B cell (primary cell): ENCODE data around the gene LGALS7. TPM values are rescaled to one million over a fixed set of nuclear protein-coding genes. Genes with fewer than 3 reads are reported as not detected.
"Not testable (repeated sequence)": the region's sequence is repeated elsewhere in the genome, so short reads cannot be mapped to it uniquely, and the experiment has no call there.

Experiments used
- ATAC-seq: fragments of 200-7000 bp; cut with Tn5 transposase; one replicate; pipeline ENCODE4 v1.10.0; 2021; ENCODE audit warnings: low read depth, mild to moderate bottlenecking, moderate number of reproducible peaks, moderate library complexity
- CTCF ChIA-PET: fragments of 350-600 bp; sonication (Branson Sonifier 250); formaldehyde crosslinking; loops from one replicate; lab custom pipeline; 2021; ENCODE audit warnings: antibody characterized with exemption, inconsistent platforms; lab: Charles Lee
- POLR2A ChIA-PET: fragments of 350-600 bp; sonication (Branson Sonifier 250); formaldehyde crosslinking; loops from one replicate; lab custom pipeline; 2021; ENCODE audit warnings: antibody characterized with exemption; lab: Charles Lee
- DNase-seq: peaks from one replicate; pipeline ENCODE4 v3.0.0; 2013
- H2AFZ ChIP-seq: 2 replicates; pipeline ENCODE4 v1.6.1; 2012; ENCODE audit warnings: mild to moderate bottlenecking, low read depth, low read length; ENCODE audit not compliant: insufficient read depth, poor library complexity, severe bottlenecking
- H3K27ac ChIP-seq, 2 donors: 1 replicate in 1 of 2; 2 replicates in 1 of 2; pipeline ENCODE4 v1.5.1; 2012 to 2013; ENCODE audit warnings: low read length in 2 of 2, mild to moderate bottlenecking in 2 of 2, moderate library complexity in 1 of 2
- H3K27me3 ChIP-seq, 4 experiments: fragments of 200-600 bp in 1 of 4; sonication (generic) in 1 of 4; replicated peaks in 1 of 4; 1 replicate in 2 of 4; 2 replicates in 2 of 4; pipeline versions ENCODE4 v1.6.1 to v1.7.0; 2013 to 2016; ENCODE audit warnings: low read length in 3 of 4, mild to moderate bottlenecking in 2 of 4, mixed read lengths in 1 of 4, moderate library complexity in 1 of 4; ENCODE audit not compliant: insufficient read depth in 4 of 4, control insufficient read depth in 3 of 4; ENCODE audit errors: control extremely low read depth in 1 of 4
- H3K36me3 ChIP-seq, 2 experiments: replicated peaks in 1 of 2; 1 replicate in 1 of 2; 2 replicates in 1 of 2; pipeline versions ENCODE4 v1.6.1 to v1.7.1; 2013; ENCODE audit warnings: low read length in 1 of 2; ENCODE audit not compliant: insufficient read depth in 2 of 2, control insufficient read depth in 1 of 2; ENCODE audit errors: control extremely low read depth in 1 of 2, extremely low read depth in 1 of 2
- H3K4me1 ChIP-seq, 2 donors: fragments of 200-600 bp in 1 of 2; sonication (generic) in 1 of 2; 1 replicate in 1 of 2; 2 replicates in 1 of 2; pipeline versions ENCODE4 v1.5.1 to v1.6.1; 2013 to 2017; ENCODE audit warnings: low read length in 2 of 2; ENCODE audit not compliant: control insufficient read depth in 2 of 2, insufficient read depth in 2 of 2
- H3K4me2 ChIP-seq: replicated peaks from 2 replicates; pipeline ENCODE3; 2012; ENCODE audit warnings: mild to moderate bottlenecking, low read depth, low read length; ENCODE audit not compliant: poor library complexity, severe bottlenecking
- H3K4me3 ChIP-seq, 5 experiments: fragments of 200-600 bp in 1 of 5; sonication (generic) in 1 of 5; 1 replicate in 3 of 5; 2 replicates in 2 of 5; pipeline versions ENCODE4 v1.5.1 to v1.7.0; 2011 to 2016; ENCODE audit warnings: low read length in 4 of 5, mild to moderate bottlenecking in 4 of 5, low read depth in 2 of 5, control low read depth in 1 of 5, moderate library complexity in 1 of 5; ENCODE audit not compliant: insufficient read depth in 1 of 5; ENCODE audit errors: control extremely low read depth in 1 of 5, extremely low read depth in 1 of 5
- H3K79me2 ChIP-seq: fragments of 200-600 bp; sonication (generic); one replicate; pipeline ENCODE4 v1.6.0; 2016; ENCODE audit warnings: low read length; ENCODE audit not compliant: control insufficient read depth, insufficient read depth
- H3K9ac ChIP-seq: fragments of 200-600 bp; sonication (generic); 2 replicates; pipeline ENCODE4 v1.6.1; 2017; ENCODE audit warnings: mild to moderate bottlenecking, low read length, moderate library complexity
- H3K9me3 ChIP-seq, 3 donors: one replicate each; pipeline versions ENCODE4 v1.6.1 to v1.7.1; 2013; ENCODE audit warnings: low read length in 2 of 3; ENCODE audit not compliant: control insufficient read depth in 2 of 3, insufficient read depth in 1 of 3; ENCODE audit errors: control extremely low read depth in 1 of 3
- H4K20me1 ChIP-seq: 2 replicates; pipeline ENCODE4 v1.6.0; 2012; ENCODE audit warnings: mild to moderate bottlenecking, low read length; ENCODE audit not compliant: insufficient read depth, control insufficient read depth, poor library complexity, severe bottlenecking
- H3K27ac Mint-ChIP-seq: one replicate; pipeline ENCODE4 v1.8.0; 2021; ENCODE audit warnings: mixed read lengths
- H3K27me3 Mint-ChIP-seq: one replicate; pipeline ENCODE4 v1.8.0; 2021; ENCODE audit warnings: mixed read lengths
- H3K4me1 Mint-ChIP-seq: one replicate; pipeline ENCODE4 v1.8.0; 2021; ENCODE audit warnings: mixed read lengths
- H3K4me3 Mint-ChIP-seq: one replicate; pipeline ENCODE4 v1.8.0; 2021; ENCODE audit warnings: mixed read lengths
- H3K9me3 Mint-ChIP-seq: one replicate; pipeline ENCODE4 v1.8.0; 2022; ENCODE audit warnings: mixed read lengths; ENCODE audit not compliant: insufficient read depth
- EZH2 ChIP-seq: IDR thresholded peaks from 2 replicates; pipeline ENCODE4 v1.6.1; 2012; ENCODE audit warnings: borderline replicate concordance, low read depth, mild to moderate bottlenecking, moderate library complexity, low read length; ENCODE audit not compliant: insufficient read depth, poor library complexity, severe bottlenecking
- WGBS: methylation state at CpG from one replicate; pipeline ENCODE4 v1.1.5; 2013; ENCODE audit warnings: missing lambda C conversion rate; ENCODE audit not compliant: insufficient coverage; 5-methylcytosine and 5-hydroxymethylcytosine counted together
- intact Hi-C: fragments of 100-400 bp; cut with micrococcal nuclease; formaldehyde crosslinking; loops from one replicate; pipeline ENCODE4 v1.10.0; 2022
- polyA plus RNA-seq: library from polyadenylated mRNA; depleted of rRNA; stranded (reverse); fragments of >200 nt; gene quantifications from 2 replicates; pipeline ENCODE4 v1.2.3, GENCODE V29; 2012
- total RNA-seq, 2 donors: library from RNA; stranded (reverse); fragments of 120-200 nt in 1 of 2; gene quantifications; 1 replicate in 1 of 2; 2 replicates in 1 of 2; pipeline versions ENCODE4 v1.2.3 to v1.2.4, GENCODE V29; 2013 to 2022
- TF ChIP-seq, protein P1 (sequence below): fragments of 200-600 bp; IDR thresholded peaks from one replicate; pipeline ENCODE4 v1.8.0; 2022; ENCODE audit warnings: antibody characterized with exemption, mild to moderate bottlenecking

The LGALS7 gene
- total and polyA plus RNA-seq, 2 donors (not counting 1 experiment from before 2014, with no cell fraction given): not detected

DNA sequence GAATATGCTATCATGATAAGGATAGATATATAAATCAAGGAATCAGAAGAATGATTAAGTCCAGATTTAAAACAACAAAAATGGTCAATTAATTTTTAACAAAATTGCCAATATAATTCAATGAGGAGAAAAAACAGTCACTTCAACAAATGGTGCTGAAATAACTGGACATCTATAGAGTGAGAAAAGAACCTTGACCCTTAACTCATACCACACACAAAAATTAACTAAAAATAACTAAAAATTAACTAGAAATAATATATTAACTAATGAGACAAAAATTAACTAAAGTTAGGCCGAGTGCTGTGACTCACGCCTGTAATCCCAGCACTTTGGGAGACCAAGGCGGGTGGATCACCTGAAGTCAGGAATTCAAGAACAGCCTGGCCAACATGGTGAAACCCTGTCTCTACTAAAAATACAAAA, 9.5 kb downstream of the LGALS7 start:
- Histone ChIP-seq H4K20me1 (no peaks in the 10 kb centered on the region), H3K27me3 (no peaks in the 10 kb centered on the region), H3K4me2 (no peak overlapping the region), H3K4me3 (no peak overlapping the region), H3K9me3 (no peaks in the 10 kb centered on the region), H3K79me2 (no peaks in the 10 kb centered on the region), H3K36me3 (no peaks in the 10 kb centered on the region), H3K4me1 (peaks cover 0 to 3% of the 10 kb centered on the region in 2 donors), H2AFZ (no peak overlapping the region), H3K27ac (no peak overlapping the region), H3K9ac (no peak overlapping the region)
- ChIA-PET POLR2A (no interaction called here), CTCF (no interaction called here)
- no peak overlapping the region for H3K27ac Mint-ChIP-seq
- ATAC-seq: no peak
- intact Hi-C loops: no loop called here
- DNase-seq: no peak
- H3K4me3 Mint-ChIP-seq: no peak overlapping the region
- H3K4me1 Mint-ChIP-seq: peaks cover 11% of the 10 kb centered on the region
- WGBS: 100% methylated on average over 1 of the region's 3 CpGs
- no peaks in the 10 kb centered on the region for H3K9me3 Mint-ChIP-seq
- H3K27me3 Mint-ChIP-seq: no peaks in the 10 kb centered on the region
- TF ChIP-seq EZH2: no peak
- TF ChIP-seq, protein P1, sequence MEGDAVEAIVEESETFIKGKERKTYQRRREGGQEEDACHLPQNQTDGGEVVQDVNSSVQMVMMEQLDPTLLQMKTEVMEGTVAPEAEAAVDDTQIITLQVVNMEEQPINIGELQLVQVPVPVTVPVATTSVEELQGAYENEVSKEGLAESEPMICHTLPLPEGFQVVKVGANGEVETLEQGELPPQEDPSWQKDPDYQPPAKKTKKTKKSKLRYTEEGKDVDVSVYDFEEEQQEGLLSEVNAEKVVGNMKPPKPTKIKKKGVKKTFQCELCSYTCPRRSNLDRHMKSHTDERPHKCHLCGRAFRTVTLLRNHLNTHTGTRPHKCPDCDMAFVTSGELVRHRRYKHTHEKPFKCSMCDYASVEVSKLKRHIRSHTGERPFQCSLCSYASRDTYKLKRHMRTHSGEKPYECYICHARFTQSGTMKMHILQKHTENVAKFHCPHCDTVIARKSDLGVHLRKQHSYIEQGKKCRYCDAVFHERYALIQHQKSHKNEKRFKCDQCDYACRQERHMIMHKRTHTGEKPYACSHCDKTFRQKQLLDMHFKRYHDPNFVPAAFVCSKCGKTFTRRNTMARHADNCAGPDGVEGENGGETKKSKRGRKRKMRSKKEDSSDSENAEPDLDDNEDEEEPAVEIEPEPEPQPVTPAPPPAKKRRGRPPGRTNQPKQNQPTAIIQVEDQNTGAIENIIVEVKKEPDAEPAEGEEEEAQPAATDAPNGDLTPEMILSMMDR: no peak

DNA sequence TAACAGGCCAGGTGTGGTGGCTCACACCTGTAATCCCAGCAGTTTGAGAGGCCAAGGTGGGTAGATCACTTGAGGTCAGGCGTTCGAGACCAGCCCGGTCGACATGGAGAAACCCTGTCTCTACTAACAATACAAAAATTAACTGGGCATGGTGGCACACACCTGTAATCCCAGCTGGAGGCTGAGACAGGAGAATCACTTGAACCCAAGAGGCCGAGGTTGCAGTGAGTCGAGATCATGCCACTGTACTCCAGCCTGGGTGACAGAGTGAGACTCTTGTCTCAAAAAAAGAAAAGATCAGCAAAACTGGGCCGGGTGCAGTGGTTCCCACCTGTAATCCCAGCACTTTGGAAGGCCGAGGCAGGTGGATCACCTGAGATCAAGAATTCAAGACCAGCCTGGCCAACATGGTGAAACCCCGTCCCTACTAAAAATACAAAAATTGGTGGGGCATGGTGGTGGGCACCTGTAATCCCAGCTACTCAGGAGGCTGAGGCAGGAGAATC, 11.4 kb downstream of the LGALS7 start:
- not testable (repeated sequence) for H3K27ac ChIP-seq
- CTCF ChIA-PET: interaction anchor here (1.0 kb wide), 1 partner anchor 126 kb away, joined by 4 read pairs; no protein-coding TSS in a partner anchor
- POLR2A ChIA-PET: interaction anchor here (0.7 kb wide), 1 partner anchor 770 kb away, joined by 4 read pairs; no protein-coding TSS in a partner anchor

DNA sequence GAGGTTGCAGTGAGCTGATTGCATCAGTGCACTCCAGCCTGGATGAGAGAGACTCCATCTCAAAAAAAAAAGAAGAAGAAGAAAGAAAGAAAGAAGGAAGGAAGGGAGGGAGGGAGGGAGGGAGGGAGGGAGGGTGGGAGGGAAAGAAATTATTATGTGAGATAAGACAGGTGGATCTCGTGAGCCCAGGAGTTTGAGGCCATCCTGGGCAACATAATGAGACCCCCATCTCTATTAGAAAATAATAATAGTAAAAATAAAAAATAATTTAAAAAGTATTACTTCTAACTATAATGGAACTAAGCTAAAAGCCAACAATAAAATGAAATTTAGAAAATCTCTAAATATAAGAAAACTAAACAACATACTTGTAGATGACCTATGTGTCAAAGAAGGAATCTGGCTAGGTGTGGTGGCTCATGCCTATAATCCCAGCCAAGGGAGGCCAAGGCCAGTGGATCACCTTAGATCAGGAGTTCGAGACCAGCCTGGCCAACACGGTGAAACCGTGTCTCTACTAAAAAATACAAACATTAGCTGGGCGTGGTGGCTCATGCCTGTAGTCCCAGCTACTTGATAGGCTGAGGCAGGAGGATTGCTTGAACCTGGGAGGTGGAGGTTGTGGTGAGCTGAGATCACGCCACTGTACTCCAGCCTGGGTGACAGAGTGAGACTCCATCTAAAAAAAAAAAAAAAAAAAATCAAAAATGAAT, 12.4 kb downstream of the LGALS7 start:
- H3K9me3 ChIP-seq, H3K4me2 ChIP-seq, H3K27ac ChIP-seq, intact Hi-C loops, H3K9me3 Mint-ChIP-seq, H3K4me3 ChIP-seq, H3K4me3 Mint-ChIP-seq, H3K36me3 ChIP-seq, H3K27me3 Mint-ChIP-seq, DNase-seq, H3K27ac Mint-ChIP-seq, H2AFZ ChIP-seq, H3K27me3 ChIP-seq, H4K20me1 ChIP-seq, ATAC-seq, H3K4me1 Mint-ChIP-seq, H3K79me2 ChIP-seq, H3K4me1 ChIP-seq, H3K9ac ChIP-seq: not testable (repeated sequence)
- ChIA-PET CTCF (interaction anchor here (0.6 to 1.0 kb wide), 3 partner anchors 61 to 722 kb away, joined by 3 to 4 read pairs (median 4); no protein-coding TSS in a partner anchor), POLR2A (interaction anchor here (0.7 kb wide), 1 partner anchor 771 kb away, joined by 4 read pairs; no protein-coding TSS in a partner anchor)
- 80% methylated on average over 1 of the region's 6 CpGs for WGBS

More for the DNA sequence above, 11.4 kb downstream of the LGALS7 start:
- H3K4me3 ChIP-seq, DNase-seq, intact Hi-C loops, H3K27me3 Mint-ChIP-seq, H3K9ac ChIP-seq, H3K4me2 ChIP-seq, H3K27ac Mint-ChIP-seq, H2AFZ ChIP-seq, ATAC-seq, H3K9me3 Mint-ChIP-seq, H3K36me3 ChIP-seq, H3K9me3 ChIP-seq, H4K20me1 ChIP-seq, H3K4me1 ChIP-seq, H3K4me1 Mint-ChIP-seq, H3K79me2 ChIP-seq, H3K4me3 Mint-ChIP-seq, H3K27me3 ChIP-seq: not testable (repeated sequence)
- WGBS: 100% methylated on average over 6 of the region's 9 CpGs
